ENCODE data around the gene FBXO34.

The FBXO34 gene

DNA sequence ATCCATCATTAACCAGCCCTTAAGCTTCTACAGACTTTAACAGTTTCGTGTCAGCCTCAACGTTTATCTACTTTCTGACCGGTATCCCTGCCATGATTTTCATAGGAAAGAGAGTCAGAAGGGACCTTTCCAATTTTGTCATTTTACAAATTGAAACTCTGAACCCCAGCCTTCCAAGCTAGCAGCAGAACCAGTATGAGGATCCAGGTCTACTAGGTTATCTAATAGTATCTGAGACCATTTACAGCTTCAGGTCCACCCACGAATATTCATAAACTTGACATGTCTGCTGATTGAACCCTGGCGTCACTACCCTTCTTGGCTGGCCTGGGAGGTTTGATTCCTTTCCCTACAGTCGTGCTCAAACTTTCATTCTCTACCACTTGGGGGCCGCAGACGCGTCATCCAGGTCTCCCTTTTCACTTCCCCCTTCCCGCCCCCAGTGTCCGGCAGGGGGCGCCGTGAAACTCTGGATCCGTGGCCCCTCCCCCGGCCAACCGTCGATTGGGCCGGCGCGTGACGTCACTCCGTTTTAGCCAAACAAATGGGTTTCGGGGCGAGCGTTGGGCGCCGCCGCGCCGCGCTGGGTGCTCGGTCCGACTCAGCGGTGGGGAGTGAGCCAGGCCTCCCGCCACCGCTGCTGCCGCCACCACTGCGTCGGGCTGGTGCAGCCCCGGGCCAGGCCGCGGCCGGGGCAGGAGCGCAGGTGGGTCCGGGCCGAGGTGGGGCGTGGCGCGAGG, at the start of gene FBXO34:
TSS of gene FBXO34 (plus strand) at position 590 of the 740 bp plus-strand sequence. CDS start 78,970 bp downstream, outside the sequence.
- DNase-seq = peak; percentile 99

GRCh38 chr14:55221968-55222367, 49.3 kb upstream of the FBXO34 start:
- DNase-seq = no peak

GRCh38 chr14:55223364-55223763, 47.9 kb upstream of the FBXO34 start:
- no peak for DNase-seq

DNA sequence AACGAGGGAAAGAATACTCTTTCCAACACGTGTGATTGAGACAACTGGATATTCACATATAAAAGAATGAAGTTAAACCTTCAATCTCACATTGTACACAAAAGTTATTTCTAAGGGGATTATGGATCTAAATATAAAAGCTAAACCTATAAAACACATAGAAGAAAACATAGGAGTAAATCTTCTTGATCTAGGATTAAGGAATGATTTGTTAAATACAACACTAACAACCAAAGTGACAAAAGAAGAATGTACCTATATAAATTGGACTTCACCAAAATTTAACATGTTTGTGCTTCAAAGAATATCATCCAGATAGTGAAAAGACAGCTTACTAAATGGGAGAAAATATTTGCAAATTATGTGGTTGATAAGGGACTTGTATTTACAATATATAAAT, 43.0 kb upstream of the FBXO34 start:
- DNase-seq = no peak

- DNase-seq = no peak
These were observed 37.6 kb upstream of the FBXO34 start for GRCh38 chr14:55233591-55233990.

- no peak for DNase-seq
These were observed 33.1 kb upstream of the FBXO34 start for GRCh38 chr14:55238019-55238680.

DNA sequence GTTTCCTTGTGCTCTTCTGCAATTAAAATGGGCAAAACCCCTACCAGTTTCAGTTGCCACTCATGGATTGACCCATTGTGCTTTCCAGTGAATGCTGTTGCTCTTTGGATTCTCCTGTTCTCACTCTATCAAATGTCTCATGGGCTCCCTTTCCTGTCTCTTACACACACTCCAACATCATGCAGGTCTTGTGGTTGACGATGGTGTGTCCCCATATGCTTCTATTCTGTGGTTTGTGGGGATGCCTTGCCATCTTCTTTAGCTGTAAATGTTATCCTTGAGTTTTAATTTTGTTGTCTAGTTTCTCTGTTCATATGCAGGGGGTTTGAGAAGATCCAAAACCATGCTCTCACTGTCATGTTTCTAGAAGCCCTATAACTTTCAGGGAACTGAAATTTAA, 31.9 kb upstream of the FBXO34 start:
- DNase-seq = no peak

GRCh38 chr14:55240526-55241178, 30.6 kb upstream of the FBXO34 start:
- DNase-seq = no peak

DNA sequence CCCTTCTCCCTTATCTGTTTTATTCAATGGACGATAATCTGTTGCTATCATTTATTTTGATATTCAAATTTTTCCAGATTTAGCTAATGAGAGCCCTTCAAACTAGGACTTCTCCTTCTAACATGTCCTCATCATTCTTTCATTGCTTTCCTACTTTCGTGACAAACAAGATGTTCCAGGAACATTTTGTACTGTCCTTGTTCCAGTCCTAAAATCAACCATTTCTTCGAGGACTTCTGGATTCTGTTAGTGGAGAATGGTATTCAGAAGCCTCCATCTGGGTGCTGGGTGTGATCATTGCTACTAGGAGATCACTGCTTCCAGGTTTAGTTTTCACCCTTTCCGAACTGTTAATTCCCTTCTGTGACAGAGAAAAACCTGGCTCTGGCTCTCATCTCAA, 29.5 kb upstream of the FBXO34 start:
- DNase-seq = no peak

- DNase-seq = no peak
These were observed 27.8 kb upstream of the FBXO34 start for GRCh38 chr14:55243386-55243785.

- no peak for DNase-seq
These were observed 27.4 kb upstream of the FBXO34 start for GRCh38 chr14:55243813-55244212.

DNA sequence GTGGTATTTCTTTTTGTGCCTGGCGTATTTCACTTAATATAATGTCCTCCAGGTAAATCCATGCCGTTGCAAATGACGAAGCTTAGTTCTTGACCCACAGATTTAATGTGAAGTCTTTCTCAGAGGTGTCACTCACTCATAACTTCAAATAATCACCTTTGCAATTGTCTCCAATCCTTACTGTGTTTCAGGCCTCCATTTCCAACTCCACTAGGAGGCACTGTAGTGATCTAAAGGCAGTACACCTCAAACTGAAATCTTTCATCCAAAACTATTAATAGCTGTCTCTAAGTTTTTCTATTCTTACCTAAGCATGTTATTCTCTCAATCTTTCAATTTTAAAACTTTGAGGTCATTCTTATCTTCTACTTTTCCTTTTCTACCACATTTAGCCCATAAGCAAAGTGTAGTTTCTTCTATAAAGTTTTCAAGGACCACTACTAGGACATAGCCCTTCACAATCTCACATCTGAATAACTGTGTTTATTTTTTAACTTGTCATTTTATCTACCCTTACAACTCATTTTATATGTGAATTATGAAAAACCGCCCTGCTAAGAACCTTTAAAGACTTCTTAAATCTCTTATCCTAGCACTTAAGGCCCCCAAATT, 25.5 kb upstream of the FBXO34 start:
- no peak for DNase-seq

GRCh38 chr14:55248411-55248810, 22.8 kb upstream of the FBXO34 start:
- no peak for DNase-seq

DNA sequence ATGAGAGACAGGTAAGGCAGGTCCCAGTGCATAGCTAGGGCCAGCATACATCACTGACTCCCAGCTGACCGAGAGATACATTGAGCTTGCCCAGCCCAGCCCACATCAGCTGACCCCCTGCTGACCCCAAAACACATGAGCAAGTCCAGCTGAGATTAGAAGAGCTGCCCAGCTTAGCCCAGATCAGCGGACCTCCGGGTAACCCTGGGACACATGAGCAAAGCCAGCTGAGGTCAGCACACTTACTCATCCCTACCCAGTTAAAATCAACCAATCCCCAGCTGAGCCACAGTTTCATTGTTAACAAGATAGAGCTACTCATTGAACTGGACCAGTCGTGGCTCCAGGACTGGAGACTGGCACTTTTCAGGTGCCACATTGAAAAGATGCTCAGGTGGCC, 21.8 kb upstream of the FBXO34 start:
- DNase-seq = no peak

GRCh38 chr14:55253276-55253675, 17.9 kb upstream of the FBXO34 start:
- no peak for DNase-seq

DNA sequence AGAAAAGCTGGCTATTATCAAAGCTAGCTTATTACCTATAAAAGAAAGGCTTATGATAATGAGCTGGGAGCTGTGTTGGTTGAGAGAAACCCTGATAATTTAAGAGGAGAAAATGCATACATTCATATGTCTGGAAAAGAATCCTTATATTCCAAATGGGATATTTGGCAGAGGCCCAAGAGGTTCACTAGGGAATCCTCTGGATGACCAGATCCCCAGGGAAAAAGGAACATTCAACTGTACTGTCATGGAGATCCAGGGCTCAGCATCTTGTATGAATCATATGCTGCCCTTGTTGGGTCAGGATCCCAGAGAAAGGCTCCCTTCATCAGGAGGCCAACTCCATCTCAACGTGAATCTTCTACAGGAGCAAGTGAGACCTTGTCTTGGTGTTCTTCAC, 16.6 kb upstream of the FBXO34 start:
- DNase-seq = no peak

- no peak for DNase-seq
These were observed 15.2 kb upstream of the FBXO34 start for GRCh38 chr14:55255979-55256378.

- no peak for DNase-seq
These were observed 14.6 kb upstream of the FBXO34 start for GRCh38 chr14:55256586-55256985.

- DNase-seq = no peak
These were observed 6.0 kb upstream of the FBXO34 start for GRCh38 chr14:55265197-55265596.

- no peak for DNase-seq
These were observed 3.4 kb upstream of the FBXO34 start for GRCh38 chr14:55267820-55268219.

- peak; percentile 62 for DNase-seq
These were observed 514 bp downstream of the FBXO34 start for GRCh38 chr14:55271572-55272298.

GRCh38 chr14:55272387-55272786, 1.2 kb downstream of the FBXO34 start:
- DNase-seq = no peak

DNA sequence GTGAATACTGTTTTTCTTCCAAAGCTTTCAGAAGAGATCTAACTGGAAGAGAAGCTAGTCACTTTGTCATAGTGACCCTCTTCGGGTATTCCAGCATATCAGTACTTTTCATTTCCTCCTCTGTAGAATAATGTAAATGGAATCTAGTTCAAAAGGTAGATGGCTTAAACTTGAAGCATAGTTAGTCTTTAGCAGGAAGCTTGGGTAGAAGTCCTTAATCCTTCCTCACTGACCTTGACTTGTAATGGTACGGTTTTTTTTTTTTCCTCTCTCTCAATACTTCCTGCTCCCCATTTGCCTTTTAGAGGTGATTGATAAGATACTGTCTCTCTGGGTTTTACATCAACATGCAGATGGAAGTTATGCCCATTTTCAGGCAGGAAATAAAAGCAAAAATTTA, 1.7 kb downstream of the FBXO34 start:
- DNase-seq = no peak
